ENCODE data around the gene SLC5A4. TPM values are rescaled to one million over a fixed set of nuclear protein-coding genes. Genes with fewer than 3 reads are reported as not detected.
A peak's percentile ranks its signal among the peaks of the same experiment; 100 is the strongest.

The SLC5A4 gene
- total RNA-seq, 1 experiment from 2014 or later, result not detected

DNA sequence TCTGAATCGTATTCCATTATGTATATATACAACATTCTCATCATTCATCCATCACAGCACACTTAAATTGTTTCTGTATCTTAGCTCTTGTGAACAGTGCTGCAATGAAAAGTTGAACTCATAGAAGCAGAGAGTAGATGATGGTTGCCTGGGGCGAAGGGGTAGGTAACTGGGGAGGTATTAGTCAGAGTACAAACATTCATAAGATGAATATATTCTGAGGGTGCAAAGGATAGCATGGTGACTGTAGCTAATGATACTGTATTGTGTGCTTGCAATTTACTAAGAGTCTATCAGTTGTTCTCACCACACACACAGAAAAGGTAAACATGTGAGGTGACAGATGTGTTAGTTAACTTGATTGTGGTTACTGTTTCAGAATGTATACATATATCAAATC, 37.7 kb downstream of the SLC5A4 start:
- H3K36me3 ChIP-seq (ENCODE audit: low read depth, low read length), result no peaks in the 10 kb centered on the region
- H3K9ac ChIP-seq (ENCODE audit: low read length), result no peak overlapping the region
- no peaks in the 10 kb centered on the region for H4K20me1 ChIP-seq (ENCODE audit: low read length)
- no peak overlapping the region for H3K4me2 ChIP-seq (ENCODE audit: low read length)
- DNase-seq (peak; percentile 36), ATAC-seq (peak; percentile 43; the same call in 1 of the 2 replicates)
- no peaks in the 10 kb centered on the region for H3K79me2 ChIP-seq (ENCODE audit: low read length)
- no peaks in the 10 kb centered on the region for H3K9me2 ChIP-seq (replicated peaks; ENCODE audit: low read length)
- no peaks in the 10 kb centered on the region for H3F3A ChIP-seq (ENCODE audit: low read length, unreplicated experiment)
- intact Hi-C loops (cut with micrococcal nuclease), result no loop called here
- H3K4me1 ChIP-seq (ENCODE audit: insufficient read depth, low read length), result no peaks in the 10 kb centered on the region
- POLR2A ChIA-PET (ENCODE audit: unreplicated experiment), result no interaction called here
- no peak overlapping the region for H3K4me3 ChIP-seq (ENCODE audit: low read length)
- CTCF ChIA-PET, result interaction anchor here (0.7 kb wide), 1 partner anchor 516 kb away, joined by 10 read pairs; no protein-coding TSS in a partner anchor
- H3K9me3 ChIP-seq (ENCODE audit: low read length), result no peaks in the 10 kb centered on the region
- H2AFZ ChIP-seq (ENCODE audit: low read length), result no peak overlapping the region
- peaks cover 16% of the 10 kb centered on the region for H3K27me3 ChIP-seq (ENCODE audit: low read length)
- TF ChIP-seq, protein P1, sequence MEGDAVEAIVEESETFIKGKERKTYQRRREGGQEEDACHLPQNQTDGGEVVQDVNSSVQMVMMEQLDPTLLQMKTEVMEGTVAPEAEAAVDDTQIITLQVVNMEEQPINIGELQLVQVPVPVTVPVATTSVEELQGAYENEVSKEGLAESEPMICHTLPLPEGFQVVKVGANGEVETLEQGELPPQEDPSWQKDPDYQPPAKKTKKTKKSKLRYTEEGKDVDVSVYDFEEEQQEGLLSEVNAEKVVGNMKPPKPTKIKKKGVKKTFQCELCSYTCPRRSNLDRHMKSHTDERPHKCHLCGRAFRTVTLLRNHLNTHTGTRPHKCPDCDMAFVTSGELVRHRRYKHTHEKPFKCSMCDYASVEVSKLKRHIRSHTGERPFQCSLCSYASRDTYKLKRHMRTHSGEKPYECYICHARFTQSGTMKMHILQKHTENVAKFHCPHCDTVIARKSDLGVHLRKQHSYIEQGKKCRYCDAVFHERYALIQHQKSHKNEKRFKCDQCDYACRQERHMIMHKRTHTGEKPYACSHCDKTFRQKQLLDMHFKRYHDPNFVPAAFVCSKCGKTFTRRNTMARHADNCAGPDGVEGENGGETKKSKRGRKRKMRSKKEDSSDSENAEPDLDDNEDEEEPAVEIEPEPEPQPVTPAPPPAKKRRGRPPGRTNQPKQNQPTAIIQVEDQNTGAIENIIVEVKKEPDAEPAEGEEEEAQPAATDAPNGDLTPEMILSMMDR (conservative IDR thresholded peaks at IDR 0.05; ENCODE audit: low read depth, low read length), result no peak
- TF ChIP-seq EZH2phosphoT487 (IDR thresholded peaks at IDR 0.05; ENCODE audit: borderline replicate concordance, low read length) (no peak), EZH2 (IDR thresholded peaks at IDR 0.05; ENCODE audit: low read length, unreplicated experiment) (no peak)
- no peak overlapping the region for H3K27ac ChIP-seq (ENCODE audit: low read length)
- no TSS peak for BruUV-seq (replicated peaks)

GRCh38 chr22:32216911-32217310, 38.2 kb downstream of the SLC5A4 start:
- CTCF ChIA-PET, result no interaction called here
- TF ChIP-seq EZH2phosphoT487 (IDR thresholded peaks at IDR 0.05; ENCODE audit: borderline replicate concordance, low read length), result no peak
- no peak for TF ChIP-seq EZH2 (IDR thresholded peaks at IDR 0.05; ENCODE audit: low read length, unreplicated experiment)
- TF ChIP-seq, protein P1 (conservative IDR thresholded peaks at IDR 0.05; ENCODE audit: low read depth, low read length), result no peak
- Histone ChIP-seq H3K9me3 (ENCODE audit: low read length) (no peaks in the 10 kb centered on the region), H3K9ac (ENCODE audit: low read length) (no peak overlapping the region), H3K27ac (ENCODE audit: low read length) (no peak overlapping the region), H3K27me3 (ENCODE audit: low read length) (peaks cover 16% of the 10 kb centered on the region), H2AFZ (ENCODE audit: low read length) (no peak overlapping the region), H3K4me1 (ENCODE audit: insufficient read depth, low read length) (no peaks in the 10 kb centered on the region), H3K36me3 (ENCODE audit: low read depth, low read length) (no peaks in the 10 kb centered on the region), H3K4me2 (ENCODE audit: low read length) (no peak overlapping the region), H3K79me2 (ENCODE audit: low read length) (no peaks in the 10 kb centered on the region), H3F3A (ENCODE audit: low read length, unreplicated experiment) (no peaks in the 10 kb centered on the region), H3K4me3 (ENCODE audit: low read length) (no peak overlapping the region), H4K20me1 (ENCODE audit: low read length) (no peaks in the 10 kb centered on the region), H3K9me2 (replicated peaks; ENCODE audit: low read length) (no peaks in the 10 kb centered on the region)
- intact Hi-C loops (cut with micrococcal nuclease), result no loop called here
- DNase-seq (no peak), ATAC-seq (no peak)
- no TSS peak for BruUV-seq (replicated peaks)
- POLR2A ChIA-PET (ENCODE audit: unreplicated experiment), result no interaction called here

DNA sequence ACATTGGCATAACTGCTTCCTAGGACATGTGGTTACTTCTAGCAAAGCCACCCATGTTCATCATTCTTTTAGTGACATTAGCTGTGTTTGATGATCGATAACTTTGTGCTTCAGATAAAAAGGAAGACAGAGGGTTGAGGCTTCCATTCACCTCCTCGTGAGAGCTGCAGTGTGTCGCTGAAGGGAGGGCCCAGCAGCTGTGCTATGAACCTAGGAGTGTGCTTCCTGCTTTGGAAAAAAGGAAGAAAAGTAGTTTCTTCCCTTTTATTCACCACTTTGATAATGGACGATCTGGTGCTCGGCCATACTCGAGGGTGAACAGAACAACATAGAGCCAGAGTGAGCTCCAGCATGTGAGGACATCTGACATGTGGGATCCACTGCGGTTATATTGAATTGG, 44.1 kb downstream of the SLC5A4 start:
- intact Hi-C loops (cut with micrococcal nuclease), result no loop called here
- no peaks in the 10 kb centered on the region for H3K27me3 ChIP-seq (ENCODE audit: low read length)
- TF ChIP-seq EZH2 (IDR thresholded peaks at IDR 0.05; ENCODE audit: low read length, unreplicated experiment) (no peak), EZH2phosphoT487 (IDR thresholded peaks at IDR 0.05; ENCODE audit: borderline replicate concordance, low read length) (no peak)
- TF ChIP-seq, protein P1 (conservative IDR thresholded peaks at IDR 0.05; ENCODE audit: low read depth, low read length), result no peak
- DNase-seq (no peak), ATAC-seq (no peak)
- H3K4me2 ChIP-seq (ENCODE audit: low read length), result no peak overlapping the region
- ChIA-PET POLR2A (ENCODE audit: unreplicated experiment) (no interaction called here), CTCF (no interaction called here)
- H2AFZ ChIP-seq (ENCODE audit: low read length), result no peak overlapping the region
- no peaks in the 10 kb centered on the region for H3K9me2 ChIP-seq (replicated peaks; ENCODE audit: low read length)
- H3K4me1 ChIP-seq (ENCODE audit: insufficient read depth, low read length), result no peaks in the 10 kb centered on the region
- no peaks in the 10 kb centered on the region for H3K9me3 ChIP-seq (ENCODE audit: low read length)
- no peaks in the 10 kb centered on the region for H3K36me3 ChIP-seq (ENCODE audit: low read depth, low read length)
- no peak overlapping the region for H3K27ac ChIP-seq (ENCODE audit: low read length)
- H3K9ac ChIP-seq (ENCODE audit: low read length), result no peak overlapping the region
- no TSS peak for BruUV-seq (replicated peaks)
- H3F3A ChIP-seq (ENCODE audit: low read length, unreplicated experiment), result no peaks in the 10 kb centered on the region
- no peak overlapping the region for H3K4me3 ChIP-seq (ENCODE audit: low read length)
- H3K79me2 ChIP-seq (ENCODE audit: low read length), result no peaks in the 10 kb centered on the region
- H4K20me1 ChIP-seq (ENCODE audit: low read length), result no peaks in the 10 kb centered on the region

All from PC-3 (cell line).